CD4-positive, alpha-beta T cell (primary cell): ENCODE data around the gene POLRMT. TPM values are rescaled to one million over a fixed set of nuclear protein-coding genes. Genes with fewer than 3 reads are reported as not detected.

Experiments used
- ATAC-seq: fragments of 200-7000 bp; cut with Tn5 transposase; one replicate; pipeline ENCODE4 v1.10.0; 2022; ENCODE audit warnings: mild to moderate bottlenecking; ENCODE audit not compliant: poor library complexity
- CTCF ChIA-PET: fragments of 350-600 bp; sonication (Branson Sonifier 250); formaldehyde crosslinking; loops from one replicate; lab custom pipeline; 2021; ENCODE audit warnings: antibody characterized with exemption, inconsistent platforms; lab: Charles Lee
- POLR2A ChIA-PET: fragments of 350-600 bp; sonication (Branson Sonifier 250); formaldehyde crosslinking; loops from one replicate; lab custom pipeline; 2021; ENCODE audit warnings: antibody characterized with exemption, inconsistent platforms; lab: Charles Lee
- DNase-seq, 14 experiments: peaks; one replicate each; pipeline ENCODE4 v3.0.0-alpha.2; 2013 to 2020; ENCODE audit warnings: mixed read lengths in 2 of 14
- H3K27ac ChIP-seq, 2 donors: one replicate each; pipeline versions ENCODE4 v1.5.1 to v1.7.0; 2013; ENCODE audit warnings: low read length in 2 of 2, low read depth in 1 of 2, mild to moderate bottlenecking in 1 of 2
- H3K27me3 ChIP-seq, 2 experiments: 1 replicate in 1 of 2; 2 replicates in 1 of 2; pipeline versions ENCODE4 v1.6.1 to v1.7.0; 2013; ENCODE audit warnings: low read length in 2 of 2, control low read depth in 1 of 2, mild to moderate bottlenecking in 1 of 2, moderate library complexity in 1 of 2; ENCODE audit not compliant: insufficient read depth in 2 of 2, control insufficient read depth in 1 of 2
- H3K36me3 ChIP-seq: one replicate; pipeline ENCODE4 v1.6.1; 2013; ENCODE audit warnings: low read length, control low read depth; ENCODE audit not compliant: insufficient read depth
- H3K4me1 ChIP-seq: one replicate; pipeline ENCODE4 v1.6.1; 2013; ENCODE audit warnings: low read length, control low read depth; ENCODE audit not compliant: insufficient read depth
- H3K4me3 ChIP-seq: one replicate; pipeline ENCODE4 v1.5.1; 2013; ENCODE audit warnings: mild to moderate bottlenecking, low read length, moderate library complexity
- H3K9me3 ChIP-seq, 2 experiments: 1 replicate in 1 of 2; 2 replicates in 1 of 2; pipeline versions ENCODE4 v1.6.1 to v1.7.0; 2013; ENCODE audit warnings: low read length in 2 of 2, mild to moderate bottlenecking in 2 of 2, control low read depth in 1 of 2, moderate library complexity in 1 of 2; ENCODE audit not compliant: control insufficient read depth in 1 of 2, insufficient read depth in 1 of 2
- H3K27ac Mint-ChIP-seq: one replicate; pipeline ENCODE4 v1.8.0; 2020; ENCODE audit warnings: mixed read lengths
- H3K27me3 Mint-ChIP-seq: one replicate; pipeline ENCODE4 v1.8.0; 2021; ENCODE audit warnings: mixed read lengths
- H3K36me3 Mint-ChIP-seq: one replicate; pipeline ENCODE4 v1.8.0; 2021; ENCODE audit warnings: low read depth, mixed read lengths
- H3K4me1 Mint-ChIP-seq: one replicate; pipeline ENCODE4 v1.8.0; 2021; ENCODE audit warnings: low read depth, mixed read lengths
- H3K4me3 Mint-ChIP-seq: one replicate; pipeline ENCODE4 v1.8.0; 2020; ENCODE audit warnings: mild to moderate bottlenecking, mixed read lengths
- H3K9me3 Mint-ChIP-seq: one replicate; pipeline ENCODE4 v1.8.0; 2020; ENCODE audit warnings: mixed read lengths
- intact Hi-C, 2 experiments: fragments of 100-400 bp; cut with DNase I in 1 of 2; cut with micrococcal nuclease in 1 of 2; formaldehyde crosslinking; loops; one replicate each; pipeline versions ENCODE4 v1.15.1 to v1.9.0; 2023 to 2025; cut with DNase I, micrococcal nuclease
- total RNA-seq, 174 experiments: library from RNA in 2 of 174; stranded (reverse) in 2 of 174; gene quantifications; one replicate each; pipeline ENCODE4 v1.2.3 and lab custom pipeline; 2021 to 2026
- TF ChIP-seq, protein P1 (sequence below): fragments of 200-600 bp; IDR thresholded peaks from one replicate; pipeline ENCODE4 v1.8.0; 2022; ENCODE audit warnings: antibody characterized with exemption, mild to moderate bottlenecking

Gene POLRMT
- total RNA-seq, 2 experiments from 2014 or later, result 54.4 to 56.2 TPM

- ATAC-seq, result no peak
- ChIA-PET POLR2A (interaction anchor here (2.5 kb wide), 1 partner anchor 11 kb away, joined by 5 read pairs; no protein-coding TSS in a partner anchor), CTCF (no interaction called here)
- H3K27ac ChIP-seq, result peak overlapping the region in 1 of 2 donors; percentile 97
- TF ChIP-seq, protein P1, sequence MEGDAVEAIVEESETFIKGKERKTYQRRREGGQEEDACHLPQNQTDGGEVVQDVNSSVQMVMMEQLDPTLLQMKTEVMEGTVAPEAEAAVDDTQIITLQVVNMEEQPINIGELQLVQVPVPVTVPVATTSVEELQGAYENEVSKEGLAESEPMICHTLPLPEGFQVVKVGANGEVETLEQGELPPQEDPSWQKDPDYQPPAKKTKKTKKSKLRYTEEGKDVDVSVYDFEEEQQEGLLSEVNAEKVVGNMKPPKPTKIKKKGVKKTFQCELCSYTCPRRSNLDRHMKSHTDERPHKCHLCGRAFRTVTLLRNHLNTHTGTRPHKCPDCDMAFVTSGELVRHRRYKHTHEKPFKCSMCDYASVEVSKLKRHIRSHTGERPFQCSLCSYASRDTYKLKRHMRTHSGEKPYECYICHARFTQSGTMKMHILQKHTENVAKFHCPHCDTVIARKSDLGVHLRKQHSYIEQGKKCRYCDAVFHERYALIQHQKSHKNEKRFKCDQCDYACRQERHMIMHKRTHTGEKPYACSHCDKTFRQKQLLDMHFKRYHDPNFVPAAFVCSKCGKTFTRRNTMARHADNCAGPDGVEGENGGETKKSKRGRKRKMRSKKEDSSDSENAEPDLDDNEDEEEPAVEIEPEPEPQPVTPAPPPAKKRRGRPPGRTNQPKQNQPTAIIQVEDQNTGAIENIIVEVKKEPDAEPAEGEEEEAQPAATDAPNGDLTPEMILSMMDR, result no peak
- Mint-ChIP-seq H3K36me3 (peaks cover 51% of the 10 kb centered on the region), H3K9me3 (no peaks in the 10 kb centered on the region), H3K4me3 (no peak overlapping the region), H3K27ac (peak overlapping the region; percentile 97), H3K27me3 (no peaks in the 10 kb centered on the region), H3K4me1 (peaks cover 53% of the 10 kb centered on the region)
- no peaks in the 10 kb centered on the region for H3K27me3 ChIP-seq
- peaks cover 43% of the 10 kb centered on the region for H3K36me3 ChIP-seq
- intact Hi-C loops, result no loop called here
- H3K4me3 ChIP-seq, result no peak overlapping the region
- no peaks in the 10 kb centered on the region for H3K9me3 ChIP-seq
- H3K4me1 ChIP-seq, result peaks cover 83% of the 10 kb centered on the region
- DNase-seq, result peak in 2 of 14 experiments; percentile 6 to 36
These were observed 24.9 kb upstream of the POLRMT start for GRCh38 chr19:658059-658839.

- CTCF ChIA-PET, result no interaction called here
- peak in 1 of 14 experiments; percentile 35 for DNase-seq
- Histone ChIP-seq H3K4me3 (no peak overlapping the region), H3K9me3 (no peaks in the 10 kb centered on the region), H3K27ac (no peak overlapping the region), H3K4me1 (peaks cover 89% of the 10 kb centered on the region), H3K36me3 (peaks cover 50% of the 10 kb centered on the region), H3K27me3 (no peaks in the 10 kb centered on the region)
- peak overlapping the region; percentile 7 for H3K4me3 Mint-ChIP-seq
- peaks cover 53% of the 10 kb centered on the region for H3K4me1 Mint-ChIP-seq
- no peak for ATAC-seq
- H3K27me3 Mint-ChIP-seq, result no peaks in the 10 kb centered on the region
- H3K27ac Mint-ChIP-seq, result peak overlapping the region; percentile 97
- no peaks in the 10 kb centered on the region for H3K9me3 Mint-ChIP-seq
- POLR2A ChIA-PET, result interaction anchor here (2.5 kb wide), 1 partner anchor 10 kb away, joined by 5 read pairs; no protein-coding TSS in a partner anchor
- intact Hi-C loops, result no loop called here
- TF ChIP-seq, protein P1, result no peak
- H3K36me3 Mint-ChIP-seq, result peaks cover 55% of the 10 kb centered on the region
These were observed 24.3 kb upstream of the POLRMT start for GRCh38 chr19:657611-658010.

DNA sequence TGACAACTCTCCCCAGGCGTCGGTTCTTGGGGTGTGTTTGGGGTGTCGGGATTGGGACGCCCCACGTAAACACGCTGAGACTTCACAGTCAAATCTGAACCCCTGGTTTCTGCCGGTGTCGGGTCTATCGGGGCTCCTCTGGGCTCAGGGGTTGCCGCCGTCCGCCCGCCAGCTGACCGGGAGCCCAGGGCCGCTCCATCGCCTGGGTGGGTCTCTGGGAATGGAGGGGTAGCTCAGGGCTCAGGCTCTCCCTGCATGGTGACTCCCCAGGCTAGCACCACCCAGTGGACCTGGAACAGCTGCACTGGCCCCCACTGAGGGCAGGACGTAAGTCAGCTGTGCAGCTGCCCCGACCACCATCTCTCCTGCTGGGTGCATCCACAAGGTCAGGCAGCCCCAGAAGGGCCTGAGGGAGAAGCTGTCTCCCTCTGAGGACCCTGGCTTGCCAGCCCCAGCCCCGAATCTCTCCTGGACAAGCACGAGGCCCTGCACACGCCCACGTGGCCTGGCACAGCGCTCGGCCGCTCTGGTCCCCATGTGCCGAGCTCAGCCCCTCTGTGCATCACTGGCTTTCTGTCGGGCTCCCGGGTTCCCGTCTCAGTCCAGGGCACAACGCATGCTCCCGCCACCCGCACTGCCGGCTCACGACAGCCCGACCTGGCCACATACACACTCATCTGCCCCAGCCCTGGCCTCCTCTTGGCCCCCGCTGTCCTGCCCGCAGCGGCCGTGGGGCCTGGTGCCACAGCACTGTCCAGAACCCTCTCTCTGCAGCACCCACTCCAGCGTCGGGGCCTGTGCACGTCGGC is 23.6 kb upstream of the POLRMT start:
- POLR2A ChIA-PET, result interaction anchor here (2.5 kb wide), 1 partner anchor 9 kb away, joined by 5 read pairs; no protein-coding TSS in a partner anchor

More for the DNA sequence above, 23.6 kb upstream of the POLRMT start:
- Mint-ChIP-seq H3K27me3 (no peaks in the 10 kb centered on the region), H3K4me3 (no peak overlapping the region), H3K36me3 (peaks cover 53% of the 10 kb centered on the region), H3K9me3 (no peaks in the 10 kb centered on the region), H3K4me1 (peaks cover 53% of the 10 kb centered on the region), H3K27ac (peak overlapping the region; percentile 97)
- TF ChIP-seq, protein P1, result no peak
- Histone ChIP-seq H3K27me3 (no peaks in the 10 kb centered on the region), H3K4me3 (no peak overlapping the region), H3K36me3 (peaks cover 56% of the 10 kb centered on the region), H3K4me1 (peaks cover 94% of the 10 kb centered on the region), H3K27ac (peak overlapping the region in 1 of 2 donors; percentile 35), H3K9me3 (no peaks in the 10 kb centered on the region)
- intact Hi-C loops, result no loop called here
- ATAC-seq (no peak), DNase-seq (peak in 2 of 14 experiments; percentile 5 to 37)
- CTCF ChIA-PET, result interaction anchor here (1.1 kb wide), 1 partner anchor 73 kb away, joined by 3 read pairs; no protein-coding TSS in a partner anchor
